ENCODE measurements around the gene STAT4. TPM values are rescaled to one million over a fixed set of nuclear protein-coding genes. Genes with fewer than 3 reads are reported as not detected.

STAT4 gene
- total RNA-seq, 1 experiment from 2014 or later, result 0.33 TPM

GRCh38 chr2:191158193-191158592 lies 7.4 kb upstream of the STAT4 start:
- no peaks in the 10 kb centered on the region for H4K20me1 ChIP-seq (ENCODE audit: control insufficient read depth, insufficient read depth, insufficient read length)
- DNase-seq, result no peak
- no peaks in the 10 kb centered on the region for H3K79me1 ChIP-seq (ENCODE audit: insufficient read depth, low read depth, low read length, poor library complexity, severe bottlenecking)
- TF ChIP-seq CTCF (conservative IDR thresholded peaks at IDR 0.05), result no peak
- H4K8ac ChIP-seq (replicated peaks; ENCODE audit: insufficient read length, low read depth, low read length), result no peak overlapping the region
- WGBS (ENCODE audit: extremely low coverage, insufficient read length, low lambda C conversion rate), result no CpG with 5 or more reads among the region's 2 CpGs
- H3K4me2 ChIP-seq (ENCODE audit: insufficient read depth, insufficient read length, low read length), result no peak overlapping the region
- no peak overlapping the region for H2AFZ ChIP-seq (ENCODE audit: low read length)
- no peak overlapping the region for H2AK5ac ChIP-seq (ENCODE audit: insufficient read length, low read length)
- no peak overlapping the region for H2BK5ac ChIP-seq (ENCODE audit: insufficient read length, low read length)
- no peak overlapping the region for H2BK20ac ChIP-seq (ENCODE audit: low read depth, low read length, poor library complexity, severe bottlenecking)
- no peaks in the 10 kb centered on the region for H3K9me3 ChIP-seq (ENCODE audit: control insufficient read depth, low read depth, low read length)
- no peaks in the 10 kb centered on the region for H3K23me2 ChIP-seq (ENCODE audit: insufficient read length, low read depth, low read length, poor library complexity, severe bottlenecking)
- Mint-ChIP-seq H3K36me3 (ENCODE audit: insufficient read depth in 1 of 3, low read depth in 3 of 3) (no peaks in the 10 kb centered on the region), H3K9me3 (no peaks in the 10 kb centered on the region), H3K27me3 (ENCODE audit: low read depth) (no peaks in the 10 kb centered on the region), H3K27ac (no peak overlapping the region), H3K4me1 (no peaks in the 10 kb centered on the region), H3K4me3 (no peak overlapping the region)
- no peak overlapping the region for H3K27ac ChIP-seq (ENCODE audit: insufficient read length, low read depth, low read length)
- H3T11ph ChIP-seq (ENCODE audit: low read length), result no peak overlapping the region
- no peak overlapping the region for H3K4ac ChIP-seq (ENCODE audit: low read depth, low read length)
- no peak overlapping the region for H3K14ac ChIP-seq (ENCODE audit: insufficient read depth, low read length)
- no peak overlapping the region for H2BK12ac ChIP-seq (ENCODE audit: insufficient read length, low read depth, low read length)
- H3K56ac ChIP-seq (ENCODE audit: insufficient read length, low read depth, low read length), result no peak overlapping the region
- H3K79me2 ChIP-seq (ENCODE audit: insufficient read depth, low read length), result no peaks in the 10 kb centered on the region
- no peak overlapping the region for H3K18ac ChIP-seq (ENCODE audit: insufficient read length, low read depth, low read length)
- H3K27me3 ChIP-seq (ENCODE audit: insufficient read depth, low read length), result no peaks in the 10 kb centered on the region
- no peak overlapping the region for H3K23ac ChIP-seq (ENCODE audit: insufficient read length, low read depth, low read length)
- H4K5ac ChIP-seq (ENCODE audit: insufficient read length, low read depth, low read length), result no peak overlapping the region
- no peak overlapping the region for H2BK15ac ChIP-seq (ENCODE audit: low read depth, low read length)
- no peak overlapping the region for H4K91ac ChIP-seq (ENCODE audit: insufficient read length, low read depth, low read length)
- H3K4me1 ChIP-seq (ENCODE audit: insufficient read depth, low read length), result no peaks in the 10 kb centered on the region
- H2BK120ac ChIP-seq (ENCODE audit: low read depth, low read length, poor library complexity, severe bottlenecking), result no peak overlapping the region
- no peak overlapping the region for H3K9ac ChIP-seq (ENCODE audit: extremely low read depth, insufficient read length, low read length)
